Calu3 (cell line): ENCODE measurements around the gene RCOR1. TPM values are rescaled to one million over a fixed set of nuclear protein-coding genes. Genes with fewer than 3 reads are reported as not detected.

Source experiments
- BruUV-seq: library from RNA; stranded (reverse); fragments of 400-500 nt; replicated peaks from 2 replicates; lab custom pipeline; 2021; lab: Mats Ljungman, UMichigan
- CTCF ChIA-PET: fragments of 300-600 bp; sonication (Branson Sonifier 250); formaldehyde crosslinking; loops from one replicate; lab custom pipeline; 2022; ENCODE audit warnings: antibody characterized with exemption; lab: Charles Lee
- DNase-seq: peaks from one replicate; pipeline ENCODE4 v3.0.0; 2022
- H3K27ac Mint-ChIP-seq: one replicate; pipeline ENCODE4 v1.8.0; 2022; ENCODE audit warnings: mixed read lengths; ENCODE audit not compliant: unreplicated experiment
- H3K27me3 Mint-ChIP-seq: one replicate; pipeline ENCODE4 v1.8.0; 2022; ENCODE audit warnings: mixed read lengths; ENCODE audit not compliant: unreplicated experiment
- H3K36me3 Mint-ChIP-seq: one replicate; pipeline ENCODE4 v1.8.0; 2022; ENCODE audit warnings: mild to moderate bottlenecking, moderate library complexity, mixed read lengths; ENCODE audit not compliant: insufficient read depth, unreplicated experiment
- H3K4me1 Mint-ChIP-seq: one replicate; pipeline ENCODE4 v1.8.0; 2022; ENCODE audit warnings: mild to moderate bottlenecking, low read depth, mixed read lengths; ENCODE audit not compliant: unreplicated experiment
- H3K4me3 Mint-ChIP-seq: one replicate; pipeline ENCODE4 v1.8.0; 2022; ENCODE audit warnings: mild to moderate bottlenecking, low read depth, moderate library complexity, mixed read lengths; ENCODE audit not compliant: unreplicated experiment
- H3K9me3 Mint-ChIP-seq: one replicate; pipeline ENCODE4 v1.8.0; 2022; ENCODE audit warnings: low read depth, mixed read lengths; ENCODE audit not compliant: unreplicated experiment
- intact Hi-C: fragments of 100-400 bp; cut with micrococcal nuclease; formaldehyde crosslinking; loops from one replicate; pipeline ENCODE4 v1.10.0; 2022; ENCODE audit not compliant: unreplicated experiment
- total RNA-seq: library from RNA; stranded (reverse); gene quantifications from 2 replicates; pipeline ENCODE4 v1.2.3, GENCODE V29; 2022
- TF ChIP-seq, protein P1 (sequence below): fragments of 200-600 bp; IDR thresholded peaks from one replicate; pipeline ENCODE4 v1.8.0; 2022; ENCODE audit warnings: antibody characterized with exemption; ENCODE audit not compliant: unreplicated experiment

Gene RCOR1
- total RNA-seq, 1 experiment from 2014 or later: 28.6 TPM

DNA sequence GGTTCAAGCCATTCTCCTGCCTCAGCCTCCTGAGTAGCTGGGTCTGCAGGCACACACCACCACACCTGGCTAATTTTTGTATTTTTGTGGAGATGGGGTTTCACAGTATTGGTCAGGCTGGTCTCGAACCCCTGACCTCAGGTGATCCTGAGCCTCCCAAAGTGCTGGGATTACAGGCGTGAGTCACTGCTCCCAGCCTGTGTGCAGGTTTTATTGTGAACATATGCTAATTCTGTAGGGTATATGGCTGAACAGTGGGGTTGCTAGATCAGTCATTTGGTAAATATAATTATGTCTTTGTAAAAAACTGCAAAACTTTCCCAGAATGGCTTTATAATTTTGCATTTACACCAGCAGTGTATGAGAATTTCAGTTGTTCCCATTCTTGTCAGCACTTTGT, 85.9 kb downstream of the RCOR1 start:
- H3K27me3 Mint-ChIP-seq: no peaks in the 10 kb centered on the region
- CTCF ChIA-PET: no interaction called here

DNA sequence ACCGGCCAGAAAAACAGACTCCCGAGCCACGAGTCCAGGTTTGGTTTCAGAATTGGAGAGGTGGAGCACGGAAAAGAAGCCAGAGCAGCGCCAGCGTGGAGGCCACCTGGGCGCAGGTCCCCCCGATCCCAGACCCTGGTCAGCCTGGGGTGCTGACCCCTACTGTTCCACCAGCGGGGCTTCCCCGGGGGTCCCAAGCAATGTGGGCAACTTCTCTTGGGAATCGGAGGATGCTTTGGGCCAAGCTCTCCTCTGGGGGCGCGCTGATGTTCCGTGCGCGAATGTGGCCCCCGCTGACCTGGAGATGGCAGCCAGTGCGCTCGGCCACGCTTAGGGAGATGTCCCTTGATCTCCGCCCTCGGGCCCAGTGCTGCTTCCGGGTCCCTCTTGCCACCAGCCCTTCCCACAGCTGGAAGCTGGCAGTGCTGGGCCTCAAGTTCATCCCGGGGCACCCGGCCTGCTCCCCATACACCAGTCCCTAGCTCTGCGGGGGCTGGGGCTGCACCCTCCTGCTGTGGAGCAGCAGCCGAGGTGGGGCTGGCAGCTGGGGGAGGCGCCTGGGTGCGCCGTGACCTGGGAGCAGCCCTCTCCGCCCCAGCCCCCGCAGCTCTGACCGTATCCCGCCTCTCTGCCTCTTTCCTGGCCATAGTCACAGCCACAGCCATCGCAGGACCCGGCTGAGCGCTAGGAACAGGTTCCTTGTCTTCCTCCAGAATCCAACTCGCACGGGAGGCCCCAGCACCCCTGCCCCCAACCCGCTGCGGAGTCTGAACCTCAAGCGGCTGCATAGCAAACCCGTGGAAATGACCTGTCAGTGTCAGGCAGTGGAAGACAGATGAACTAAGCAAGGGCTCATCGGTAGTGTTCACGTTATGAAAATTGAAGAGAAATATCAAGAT, 91.2 kb downstream of the RCOR1 start:
- TF ChIP-seq, protein P1, sequence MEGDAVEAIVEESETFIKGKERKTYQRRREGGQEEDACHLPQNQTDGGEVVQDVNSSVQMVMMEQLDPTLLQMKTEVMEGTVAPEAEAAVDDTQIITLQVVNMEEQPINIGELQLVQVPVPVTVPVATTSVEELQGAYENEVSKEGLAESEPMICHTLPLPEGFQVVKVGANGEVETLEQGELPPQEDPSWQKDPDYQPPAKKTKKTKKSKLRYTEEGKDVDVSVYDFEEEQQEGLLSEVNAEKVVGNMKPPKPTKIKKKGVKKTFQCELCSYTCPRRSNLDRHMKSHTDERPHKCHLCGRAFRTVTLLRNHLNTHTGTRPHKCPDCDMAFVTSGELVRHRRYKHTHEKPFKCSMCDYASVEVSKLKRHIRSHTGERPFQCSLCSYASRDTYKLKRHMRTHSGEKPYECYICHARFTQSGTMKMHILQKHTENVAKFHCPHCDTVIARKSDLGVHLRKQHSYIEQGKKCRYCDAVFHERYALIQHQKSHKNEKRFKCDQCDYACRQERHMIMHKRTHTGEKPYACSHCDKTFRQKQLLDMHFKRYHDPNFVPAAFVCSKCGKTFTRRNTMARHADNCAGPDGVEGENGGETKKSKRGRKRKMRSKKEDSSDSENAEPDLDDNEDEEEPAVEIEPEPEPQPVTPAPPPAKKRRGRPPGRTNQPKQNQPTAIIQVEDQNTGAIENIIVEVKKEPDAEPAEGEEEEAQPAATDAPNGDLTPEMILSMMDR: no peak
- Mint-ChIP-seq H3K27me3 (no peaks in the 10 kb centered on the region), H3K4me3 (peak overlapping the region; percentile 63), H3K36me3 (peaks cover 8% of the 10 kb centered on the region), H3K4me1 (peaks cover 15% of the 10 kb centered on the region), H3K27ac (peak overlapping the region; percentile 17), H3K9me3 (no peaks in the 10 kb centered on the region)
- no TSS peak for BruUV-seq
- CTCF ChIA-PET: no interaction called here
- intact Hi-C loops: no loop called here
- DNase-seq: peak; percentile 25

More for the DNA sequence above, 85.9 kb downstream of the RCOR1 start:
- H3K4me3 Mint-ChIP-seq: no peak overlapping the region
- no peak overlapping the region for H3K27ac Mint-ChIP-seq
- peaks cover 8% of the 10 kb centered on the region for H3K36me3 Mint-ChIP-seq
- no peaks in the 10 kb centered on the region for H3K9me3 Mint-ChIP-seq
- no TSS peak for BruUV-seq
- TF ChIP-seq, protein P1: no peak
- no peaks in the 10 kb centered on the region for H3K4me1 Mint-ChIP-seq
- intact Hi-C loops: no loop called here
- DNase-seq: no peak

DNA sequence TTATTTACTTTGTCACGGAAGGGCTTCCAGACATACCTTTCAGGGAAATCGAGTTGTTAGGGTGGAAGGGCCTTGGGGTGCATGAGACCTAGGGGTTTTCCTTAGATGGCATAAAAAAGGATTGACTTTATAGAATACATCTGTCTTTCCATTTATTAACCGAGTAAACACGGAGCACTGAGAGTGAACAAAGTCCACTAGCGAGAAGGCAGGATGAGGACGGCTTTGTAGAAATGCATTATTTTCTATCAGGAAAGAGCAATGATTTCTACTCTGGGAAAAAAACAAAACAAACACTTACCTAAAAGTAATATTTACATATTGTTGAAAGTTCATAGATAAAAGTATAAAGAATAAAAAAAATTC, 91.8 kb downstream of the RCOR1 start:
- CTCF ChIA-PET: no interaction called here
- TF ChIP-seq, protein P1: no peak
- no peak for DNase-seq
- Mint-ChIP-seq H3K9me3 (no peaks in the 10 kb centered on the region), H3K27me3 (no peaks in the 10 kb centered on the region), H3K27ac (peak overlapping the region; percentile 17), H3K4me1 (peaks cover 20% of the 10 kb centered on the region), H3K36me3 (peaks cover 8% of the 10 kb centered on the region), H3K4me3 (peak overlapping the region; percentile 63)
- no TSS peak for BruUV-seq
- intact Hi-C loops: no loop called here

DNA sequence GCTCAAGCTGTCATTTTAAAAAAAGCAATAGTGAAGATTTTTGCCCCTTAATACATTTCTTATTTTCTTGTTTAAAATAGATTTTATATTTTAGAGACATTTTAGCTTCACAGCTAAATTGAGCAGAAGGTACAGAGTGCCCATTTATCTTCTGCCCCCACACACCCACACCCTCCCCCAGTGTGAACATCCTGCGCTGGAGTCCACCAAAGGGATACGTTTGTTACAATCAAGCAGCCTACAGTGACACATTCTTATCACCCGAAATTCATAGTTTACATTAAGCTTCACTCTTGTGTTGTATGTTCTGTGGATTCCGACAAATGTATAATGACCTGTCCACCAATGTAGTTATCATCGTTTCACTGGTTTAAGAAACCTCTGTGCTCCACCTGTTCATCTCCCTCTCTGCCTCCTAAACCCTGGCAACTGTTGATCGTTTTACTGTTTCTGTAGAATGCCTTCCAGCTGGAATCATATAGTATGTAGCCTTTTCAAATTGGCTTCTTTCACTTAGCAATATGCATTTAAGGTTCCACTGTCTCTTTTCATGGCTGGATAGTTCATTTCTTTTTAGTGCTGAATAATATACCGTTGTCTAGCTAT, 93.8 kb downstream of the RCOR1 start:
- Mint-ChIP-seq H3K27me3 (no peaks in the 10 kb centered on the region), H3K36me3 (no peaks in the 10 kb centered on the region), H3K27ac (no peak overlapping the region), H3K4me3 (no peak overlapping the region), H3K4me1 (peaks cover 31% of the 10 kb centered on the region), H3K9me3 (no peaks in the 10 kb centered on the region)
- no peak for DNase-seq
- CTCF ChIA-PET: no interaction called here
- intact Hi-C loops: no loop called here
- BruUV-seq: no TSS peak
- TF ChIP-seq, protein P1: no peak
